Measurements from ENCODE around the gene RAB1A. TPM values are rescaled to one million over a fixed set of nuclear protein-coding genes. Genes with fewer than 3 reads are reported as not detected.

The RAB1A gene
- polyA plus RNA-seq, 2 of the 4 experiments (the other 2 are of a cell fraction) = 308 to 417 TPM

- CTCF ChIA-PET = interaction anchor here (1.0 to 1.9 kb wide), 5 partner anchors 15 to 197 kb away, joined by 3 to 6 read pairs (median 3); partner anchors contain the start of gene RAB1A
Observed at GRCh38 chr2:65114921-65115320, 15.0 kb downstream of the RAB1A start.

DNA sequence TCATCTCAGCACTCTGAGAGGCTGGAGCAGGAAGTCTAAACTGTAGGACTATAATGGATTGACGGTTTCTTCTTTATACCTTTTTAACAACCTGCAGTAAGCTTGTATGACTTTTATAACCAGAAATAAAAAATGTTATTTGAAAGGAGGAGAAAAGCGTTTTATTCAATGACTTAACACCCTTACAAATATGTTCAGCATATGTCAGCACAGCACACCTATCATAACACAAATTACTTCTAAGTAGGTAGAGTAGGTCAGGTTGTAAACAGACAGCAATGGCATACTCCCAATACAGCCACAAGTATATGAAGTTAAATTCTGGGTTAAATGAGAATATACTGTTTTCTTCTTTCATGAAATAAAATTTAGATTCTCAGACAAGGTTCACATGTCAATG is 16.1 kb downstream of the RAB1A start:
- POLR2A ChIA-PET = interaction anchor here (1.0 kb wide), 1 partner anchor 16 kb away, joined by 3 read pairs; the partner anchor contains the start of gene RAB1A
- Histone ChIP-seq H3K9me3 (no peaks in the 10 kb centered on the region), H3K4me1 (peaks cover 11% of the 10 kb centered on the region; the same call in 1 of the 3 replicates), H3K4me2 (no peak overlapping the region), H3K4me3 (no peak overlapping the region), H3K27ac (no peak overlapping the region)
- TF ChIP-seq POLR2A (IDR thresholded peaks at IDR 0.05; ENCODE audit: low read length) = no peak
- no peak for TF ChIP-seq PHF8 (IDR thresholded peaks at IDR 0.05; ENCODE audit: borderline replicate concordance, low read depth)
- TF ChIP-seq HOXB5 (CRISPR knock-in tag; IDR thresholded peaks at IDR 0.05) = no peak
- CTCF ChIA-PET = interaction anchor here (1.5 kb wide), 1 partner anchor 16 kb away, joined by 4 read pairs; the partner anchor contains the start of gene RAB1A
- DNase-seq (ENCODE audit: low read depth in 1 of 2, low spot score in 1 of 2) (no peak), FAIRE-seq (no peak), ATAC-seq (no peak)
- WGBS (ENCODE audit: missing lambda C conversion rate) = 81% methylated on average over 2 of the region's 2 CpGs

More at GRCh38 chr2:65114921-65115320, 15.0 kb downstream of the RAB1A start:
- POLR2A ChIA-PET = interaction anchor here (1.1 kb wide), 1 partner anchor 15 kb away, joined by 3 read pairs; the partner anchor contains the start of gene RAB1A
- no peak overlapping the region for H3K4me2 ChIP-seq
- no peak overlapping the region for H3K27ac ChIP-seq
- H3K4me3 ChIP-seq = no peak overlapping the region
- H3K9me3 ChIP-seq = no peaks in the 10 kb centered on the region
- DNase-seq (ENCODE audit: low read depth in 1 of 2, low spot score in 1 of 2) (no peak), ATAC-seq (no peak), FAIRE-seq (no peak)
- peaks cover 11% of the 10 kb centered on the region; the same call in 1 of the 3 replicates for H3K4me1 ChIP-seq
- TF ChIP-seq NFE2L2 (conservative IDR thresholded peaks at IDR 0.05; ENCODE audit: low read length) = no peak
- no peak for TF ChIP-seq EHMT2 (IDR thresholded peaks at IDR 0.05; ENCODE audit: low read depth)
- TF ChIP-seq MAX (IDR thresholded peaks at IDR 0.05) = no peak
- TF ChIP-seq ESRRA (IDR thresholded peaks at IDR 0.05; ENCODE audit: borderline replicate concordance, low read length) = no peak
- TF ChIP-seq FOXS1 (CRISPR knock-in tag; IDR thresholded peaks at IDR 0.05) = no peak
- no peak for TF ChIP-seq FOSL2 (IDR thresholded peaks at IDR 0.05)
- TF ChIP-seq FOSL2 (CRISPR knock-in tag; IDR thresholded peaks at IDR 0.05) = no peak
- no peak for TF ChIP-seq EP300 (IDR thresholded peaks at IDR 0.05)
- TF ChIP-seq, protein P1, sequence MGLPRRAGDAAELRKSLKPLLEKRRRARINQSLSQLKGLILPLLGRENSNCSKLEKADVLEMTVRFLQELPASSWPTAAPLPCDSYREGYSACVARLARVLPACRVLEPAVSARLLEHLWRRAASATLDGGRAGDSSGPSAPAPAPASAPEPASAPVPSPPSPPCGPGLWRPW (IDR thresholded peaks at IDR 0.05) = no peak
- TF ChIP-seq HOXA7 (CRISPR knock-in tag; IDR thresholded peaks at IDR 0.05) = no peak
- no peak for TF ChIP-seq MAFK (IDR thresholded peaks at IDR 0.05; ENCODE audit: partially characterized antibody)
- no peak for TF ChIP-seq HOXB13 (CRISPR knock-in tag; IDR thresholded peaks at IDR 0.05; ENCODE audit: low read depth)
- no peak for TF ChIP-seq POLR2A (IDR thresholded peaks at IDR 0.05; ENCODE audit: low read length)
- TF ChIP-seq HDAC2 (IDR thresholded peaks at IDR 0.05) = no peak
- TF ChIP-seq NR3C1 (IDR thresholded peaks at IDR 0.05) = no peak
- TF ChIP-seq HOXB5 (CRISPR knock-in tag; IDR thresholded peaks at IDR 0.05) = no peak

DNA sequence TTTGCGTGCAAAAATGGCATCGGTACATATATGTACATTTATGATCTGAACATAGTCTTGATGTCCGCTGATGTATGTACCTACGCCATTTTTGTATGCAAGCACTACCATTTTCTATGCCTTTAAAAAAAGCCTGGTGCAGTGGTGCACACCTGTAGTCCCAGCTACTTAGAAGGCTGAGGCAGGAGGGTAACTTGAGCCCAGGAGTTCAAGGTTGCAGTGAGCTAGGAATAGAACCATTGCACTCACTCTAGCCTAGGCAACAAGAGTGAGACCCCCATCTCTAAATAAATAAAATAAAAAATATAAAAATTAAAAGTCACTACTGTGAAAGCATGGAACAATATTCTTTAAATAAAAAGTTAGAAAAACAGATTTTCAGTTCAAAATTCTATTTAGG is 16.7 kb downstream of the RAB1A start:
- 98% methylated on average over 4 of the region's 4 CpGs for WGBS (ENCODE audit: missing lambda C conversion rate)
- FAIRE-seq (no peak), DNase-seq (ENCODE audit: low read depth in 1 of 2, low spot score in 1 of 2) (no peak), ATAC-seq (no peak)
- ChIA-PET CTCF (interaction anchor here (1.5 kb wide), 1 partner anchor 16 kb away, joined by 4 read pairs; the partner anchor contains the start of gene RAB1A), POLR2A (interaction anchor here (1.0 kb wide), 1 partner anchor 17 kb away, joined by 3 read pairs; the partner anchor contains the start of gene RAB1A)
- Histone ChIP-seq H3K4me2 (no peak overlapping the region), H3K4me1 (peaks cover 11% of the 10 kb centered on the region; the same call in 1 of the 3 replicates), H3K4me3 (no peak overlapping the region), H3K27ac (no peak overlapping the region), H3K9me3 (no peaks in the 10 kb centered on the region)
- TF ChIP-seq, protein P2, sequence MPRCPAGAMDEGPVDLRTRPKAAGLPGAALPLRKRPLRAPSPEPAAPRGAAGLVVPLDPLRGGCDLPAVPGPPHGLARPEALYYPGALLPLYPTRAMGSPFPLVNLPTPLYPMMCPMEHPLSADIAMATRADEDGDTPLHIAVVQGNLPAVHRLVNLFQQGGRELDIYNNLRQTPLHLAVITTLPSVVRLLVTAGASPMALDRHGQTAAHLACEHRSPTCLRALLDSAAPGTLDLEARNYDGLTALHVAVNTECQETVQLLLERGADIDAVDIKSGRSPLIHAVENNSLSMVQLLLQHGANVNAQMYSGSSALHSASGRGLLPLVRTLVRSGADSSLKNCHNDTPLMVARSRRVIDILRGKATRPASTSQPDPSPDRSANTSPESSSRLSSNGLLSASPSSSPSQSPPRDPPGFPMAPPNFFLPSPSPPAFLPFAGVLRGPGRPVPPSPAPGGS (IDR thresholded peaks at IDR 0.05) = no peak
- TF ChIP-seq EP300 (IDR thresholded peaks at IDR 0.05) (no peak), ZNF302 (CRISPR knock-in tag; IDR thresholded peaks at IDR 0.05) (no peak), RAD21 (conservative IDR thresholded peaks at IDR 0.05 in 1 of 2, IDR thresholded peaks at IDR 0.05 in 1 of 2) (no peak), ESRRA (IDR thresholded peaks at IDR 0.05; ENCODE audit: borderline replicate concordance, low read length) (no peak)

- no peak overlapping the region for H3K27ac ChIP-seq
- peaks cover 11% of the 10 kb centered on the region; the same call in 1 of the 3 replicates for H3K4me1 ChIP-seq
- no peak for TF ChIP-seq FOSB (CRISPR knock-in tag; IDR thresholded peaks at IDR 0.05)
- no peak for TF ChIP-seq JUNB (IDR thresholded peaks at IDR 0.05)
- TF ChIP-seq NPAS2 (CRISPR knock-in tag; IDR thresholded peaks at IDR 0.05; ENCODE audit: borderline replicate concordance) = no peak
- 0 out of 4 replicates have a peak, but pooled peaks of 1 of the 2 experiments have one; percentile 9 for TF ChIP-seq CEBPB (IDR thresholded peaks at IDR 0.05)
- TF ChIP-seq MAX (IDR thresholded peaks at IDR 0.05) = no peak
- H3K9me3 ChIP-seq = no peaks in the 10 kb centered on the region
- ChIA-PET POLR2A (no interaction called here), CTCF (no interaction called here)
- DNase-seq (ENCODE audit: low read depth in 1 of 2, low spot score in 1 of 2) (no peak), ATAC-seq (no peak), FAIRE-seq (no peak)
- no peak overlapping the region for H3K4me2 ChIP-seq
- H3K4me3 ChIP-seq = no peak overlapping the region
- WGBS (ENCODE audit: missing lambda C conversion rate) = 60% methylated on average over 3 of the region's 3 CpGs
Observed at GRCh38 chr2:65112633-65113032, 17.3 kb downstream of the RAB1A start.

Data from A549 (cell line).